ENCODE results near the gene HOXA7. TPM values are rescaled to one million over a fixed set of nuclear protein-coding genes. Genes with fewer than 3 reads are reported as not detected.

Gene HOXA7
- total and polyA plus RNA-seq, 2 donors (not counting 1 experiment from before 2014, with no cell fraction given), result 0.37 TPM; not detected in 1

- DNase-seq, result peak; percentile 44
- H4K20me1 ChIP-seq (ENCODE audit: control insufficient read depth, insufficient read depth, low read length, poor library complexity, severe bottlenecking), result peaks cover 4% of the 10 kb centered on the region
- H2AFZ ChIP-seq (ENCODE audit: insufficient read depth, low read depth, low read length, poor library complexity, severe bottlenecking), result peak within 1 kb of the TSS; percentile 2
- CTCF ChIA-PET, result interaction anchor here (1.0 to 1.5 kb wide), 3 partner anchors 15 to 33 kb away, joined by 3 to 6 read pairs (median 4); no protein-coding TSS in a partner anchor
- Mint-ChIP-seq H3K4me1 (peaks cover 23% of the 10 kb centered on the region), H3K9me3 (ENCODE audit: insufficient read depth) (no peaks in the 10 kb centered on the region), H3K27ac (peak within 1 kb of the TSS; percentile 82), H3K4me3 (peak within 1 kb of the TSS; percentile 13), H3K27me3 (peaks cover 57% of the 10 kb centered on the region)
- 8% methylated on average over 67 of the region's 82 CpGs for whole genome bisulfite sequencing (ENCODE audit: insufficient coverage)
- H3K4me2 ChIP-seq (replicated peaks; ENCODE audit: low read depth, low read length, poor library complexity, severe bottlenecking), result peak within 1 kb of the TSS; percentile 18
- no peak within 1 kb of the TSS for H3K9ac ChIP-seq (ENCODE audit: low read length)
- peaks cover 0 to 78% (median 18%) of the 10 kb centered on the region in 3 donors for H3K9me3 ChIP-seq (ENCODE audit: control extremely low read depth in 1 of 3, control insufficient read depth in 2 of 3, insufficient read depth in 1 of 3, low read length in 2 of 3)
- peak within 1 kb of the TSS in 2 of 5 experiments; percentile 3 to 5 for H3K4me3 ChIP-seq (ENCODE audit: control extremely low read depth in 1 of 5, extremely low read depth in 1 of 5, insufficient read depth in 1 of 5, low read depth in 2 of 5, low read length in 4 of 5)
- no peaks in the 10 kb centered on the region for H3K36me3 ChIP-seq (replicated peaks in 1 of 2; ENCODE audit: control extremely low read depth in 1 of 2, control insufficient read depth in 1 of 2, extremely low read depth in 1 of 2, insufficient read depth in 2 of 2, low read length in 1 of 2)
- POLR2A ChIA-PET, result interaction anchor here (1.1 kb wide), 1 partner anchor 10 kb away, joined by 5 read pairs; no protein-coding TSS in a partner anchor
- intact Hi-C loops (cut with micrococcal nuclease), result loop anchor here (10.0 kb wide), 2 partner anchors 891 to 971 kb away; no protein-coding TSS in a partner anchor
- peaks cover 0 to 89% (median 75%) of the 10 kb centered on the region in 4 experiments for H3K27me3 ChIP-seq (replicated peaks in 1 of 4; ENCODE audit: control extremely low read depth in 1 of 4, control insufficient read depth in 3 of 4, insufficient read depth in 4 of 4, low read length in 3 of 4)
- H3K4me1 ChIP-seq (ENCODE audit: control insufficient read depth in 2 of 2, insufficient read depth in 2 of 2, low read length in 2 of 2), result peaks cover 45 to 61% of the 10 kb centered on the region in 2 donors
- no peaks in the 10 kb centered on the region for H3K79me2 ChIP-seq (ENCODE audit: control insufficient read depth, insufficient read depth, low read length)
- TF ChIP-seq, protein P1, sequence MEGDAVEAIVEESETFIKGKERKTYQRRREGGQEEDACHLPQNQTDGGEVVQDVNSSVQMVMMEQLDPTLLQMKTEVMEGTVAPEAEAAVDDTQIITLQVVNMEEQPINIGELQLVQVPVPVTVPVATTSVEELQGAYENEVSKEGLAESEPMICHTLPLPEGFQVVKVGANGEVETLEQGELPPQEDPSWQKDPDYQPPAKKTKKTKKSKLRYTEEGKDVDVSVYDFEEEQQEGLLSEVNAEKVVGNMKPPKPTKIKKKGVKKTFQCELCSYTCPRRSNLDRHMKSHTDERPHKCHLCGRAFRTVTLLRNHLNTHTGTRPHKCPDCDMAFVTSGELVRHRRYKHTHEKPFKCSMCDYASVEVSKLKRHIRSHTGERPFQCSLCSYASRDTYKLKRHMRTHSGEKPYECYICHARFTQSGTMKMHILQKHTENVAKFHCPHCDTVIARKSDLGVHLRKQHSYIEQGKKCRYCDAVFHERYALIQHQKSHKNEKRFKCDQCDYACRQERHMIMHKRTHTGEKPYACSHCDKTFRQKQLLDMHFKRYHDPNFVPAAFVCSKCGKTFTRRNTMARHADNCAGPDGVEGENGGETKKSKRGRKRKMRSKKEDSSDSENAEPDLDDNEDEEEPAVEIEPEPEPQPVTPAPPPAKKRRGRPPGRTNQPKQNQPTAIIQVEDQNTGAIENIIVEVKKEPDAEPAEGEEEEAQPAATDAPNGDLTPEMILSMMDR (IDR thresholded peaks at IDR 0.05), result no peak
- no peak for TF ChIP-seq EZH2 (IDR thresholded peaks at IDR 0.05; ENCODE audit: borderline replicate concordance, insufficient read depth, low read depth, low read length, poor library complexity, severe bottlenecking)
- ATAC-seq (ENCODE audit: low read depth), result no peak
- H3K27ac ChIP-seq (ENCODE audit: low read length in 2 of 2), result no peak within 1 kb of the TSS
These were observed 8.9 kb upstream of the HOXA7 start, which contains the start of gene HOXA9 for GRCh38 chr7:27165089-27165995. Gene HOXA9, minus strand, starts transcription at chr7:27165537. Its CDS starts 80 bp downstream, at chr7:27165457.

All from B cell (primary cell).